Astrocyte of the spinal cord (primary cell): ENCODE measurements around the gene SRSF11.

Source experiments
- DNase-seq: peaks from one replicate; pipeline ENCODE4 v3.0.0; 2011; ENCODE audit warnings: low read depth, low spot score
- H3K4me3 ChIP-seq: 2 replicates; pipeline ENCODE4 v1.5.1; 2011; ENCODE audit warnings: low read depth, mild to moderate bottlenecking, low read length, moderate library complexity
- CTCF ChIP-seq: IDR thresholded peaks from 2 replicates; pipeline ENCODE4 v1.5.1; 2012; ENCODE audit warnings: low read depth, mild to moderate bottlenecking, low read length, inconsistent platforms
- in situ Hi-C: cut with HindIII; loops from 2 replicates; pipeline ENCODE4 v1.10.0; 2017; ENCODE audit warnings: low sequenced_read_pairs

Gene SRSF11

GRCh38 chr1:70293186-70293843 is 72.1 kb downstream of the SRSF11 start:
- TF ChIP-seq CTCF = no peak
- in situ Hi-C loops = no loop called here

GRCh38 chr1:70295749-70296148 is 74.6 kb downstream of the SRSF11 start:
- in situ Hi-C loops = no loop called here
- no peak for TF ChIP-seq CTCF
- no peak overlapping the region for H3K4me3 ChIP-seq
- DNase-seq = no peak

More at GRCh38 chr1:70293186-70293843, 72.1 kb downstream of the SRSF11 start:
- DNase-seq = no peak
- no peak overlapping the region for H3K4me3 ChIP-seq

- no peak for DNase-seq
- in situ Hi-C loops = no loop called here
- TF ChIP-seq CTCF = no peak
- H3K4me3 ChIP-seq = no peak overlapping the region
These were observed 78.3 kb downstream of the SRSF11 start for GRCh38 chr1:70299472-70299871.
